Endodermal cell (in vitro differentiated cells): ENCODE measurements around the gene CEBPB. TPM values are rescaled to one million over a fixed set of nuclear protein-coding genes. Genes with fewer than 3 reads are reported as not detected.
A peak's percentile ranks its signal among the peaks of the same experiment; 100 is the strongest.

Experiments used
- DNase-seq: peaks from one replicate; pipeline ENCODE4 v3.0.0-alpha.2; 2017
- H3K27ac ChIP-seq: 2 replicates; pipeline ENCODE4 v1.5.1; 2013; ENCODE audit warnings: mild to moderate bottlenecking, low read depth, low read length, moderate library complexity
- H3K27me3 ChIP-seq: 2 replicates; pipeline ENCODE4 v1.6.1; 2013; ENCODE audit warnings: mild to moderate bottlenecking, low read length, moderate library complexity; ENCODE audit not compliant: insufficient read depth, control insufficient read depth, poor library complexity, severe bottlenecking
- H3K36me3 ChIP-seq: 2 replicates; pipeline ENCODE4 v1.7.0; 2013; ENCODE audit warnings: mild to moderate bottlenecking, low read length, moderate library complexity; ENCODE audit not compliant: control insufficient read depth, insufficient read depth
- H3K4me1 ChIP-seq: one replicate; pipeline ENCODE4 v1.7.0; 2013; ENCODE audit warnings: low read length; ENCODE audit not compliant: control insufficient read depth, insufficient read depth
- H3K4me3 ChIP-seq: 2 replicates; pipeline ENCODE4 v1.5.1; 2013; ENCODE audit warnings: mild to moderate bottlenecking, low read length, moderate library complexity
- H3K9ac ChIP-seq: 2 replicates; pipeline ENCODE4 v1.6.1; 2013; ENCODE audit warnings: mild to moderate bottlenecking, low read length, moderate library complexity; ENCODE audit not compliant: poor library complexity, severe bottlenecking; ENCODE audit errors: extremely low read depth
- H3K9me3 ChIP-seq: 2 replicates; pipeline ENCODE4 v1.6.1; 2013; ENCODE audit warnings: mild to moderate bottlenecking, low read length, moderate library complexity; ENCODE audit not compliant: control insufficient read depth
- H3K27ac Mint-ChIP-seq: 2 replicates; pipeline ENCODE4 v1.8.0; 2020; ENCODE audit warnings: mixed read lengths
- H3K27me3 Mint-ChIP-seq: 2 replicates; pipeline ENCODE4 v1.8.0; 2021; ENCODE audit warnings: mild to moderate bottlenecking, mixed read lengths; ENCODE audit not compliant: insufficient read depth
- H3K36me3 Mint-ChIP-seq: 2 replicates; pipeline ENCODE4 v1.8.0; 2020; ENCODE audit warnings: low read depth, mixed read lengths
- H3K4me1 Mint-ChIP-seq: 2 replicates; pipeline ENCODE4 v1.8.0; 2020; ENCODE audit warnings: mixed read lengths
- H3K4me3 Mint-ChIP-seq: 2 replicates; pipeline ENCODE4 v1.8.0; 2020; ENCODE audit warnings: mild to moderate bottlenecking, moderate library complexity, mixed read lengths
- H3K9me3 Mint-ChIP-seq: 2 replicates; pipeline ENCODE4 v1.8.0; 2020; ENCODE audit warnings: mild to moderate bottlenecking, mixed read lengths
- WGBS, 2 experiments: methylation state at CpG; one replicate each; pipeline versions ENCODE4 v1.1.5 to v1.1.7; 2013; ENCODE audit warnings: missing lambda C conversion rate in 2 of 2, mixed read lengths in 1 of 2; ENCODE audit not compliant: insufficient coverage in 1 of 2, insufficient read length in 1 of 2; 5-methylcytosine and 5-hydroxymethylcytosine counted together
- total RNA-seq, 2 donors: library from RNA; stranded (reverse); fragmentation: NEBNext Ultra II Directional in 1 of 2; extraction: Animal tissue kit (Norgen Biotek cat#: 25700) in 1 of 2; gene quantifications; 2 replicates in 1 of 2; 3 replicates in 1 of 2; pipeline ENCODE4 v1.2.1, GENCODE V29; 2021
- TF ChIP-seq, protein P1 (sequence below): fragments of 200-600 bp; sonication (generic); conservative IDR thresholded peaks from 2 replicates; pipeline ENCODE4 v1.5.0; 2021; ENCODE audit warnings: antibody characterized with exemption, mild to moderate bottlenecking

Gene CEBPB
- total RNA-seq, 2 donors from 2014 or later: 14.9 to 15.1 TPM

GRCh38 chr20:50142812-50143211 is 47.8 kb upstream of the CEBPB start:
- H3K4me3 ChIP-seq: no peak overlapping the region
- Mint-ChIP-seq H3K4me3 (no peak overlapping the region), H3K27me3 (no peaks in the 10 kb centered on the region), H3K36me3 (peaks cover 46% of the 10 kb centered on the region), H3K9me3 (no peaks in the 10 kb centered on the region), H3K27ac (peak overlapping the region; percentile 64), H3K4me1 (peaks cover 24% of the 10 kb centered on the region)
- H3K9me3 ChIP-seq: no peaks in the 10 kb centered on the region
- DNase-seq: peak; percentile 93
- H3K4me1 ChIP-seq: no peaks in the 10 kb centered on the region
- TF ChIP-seq, protein P1, sequence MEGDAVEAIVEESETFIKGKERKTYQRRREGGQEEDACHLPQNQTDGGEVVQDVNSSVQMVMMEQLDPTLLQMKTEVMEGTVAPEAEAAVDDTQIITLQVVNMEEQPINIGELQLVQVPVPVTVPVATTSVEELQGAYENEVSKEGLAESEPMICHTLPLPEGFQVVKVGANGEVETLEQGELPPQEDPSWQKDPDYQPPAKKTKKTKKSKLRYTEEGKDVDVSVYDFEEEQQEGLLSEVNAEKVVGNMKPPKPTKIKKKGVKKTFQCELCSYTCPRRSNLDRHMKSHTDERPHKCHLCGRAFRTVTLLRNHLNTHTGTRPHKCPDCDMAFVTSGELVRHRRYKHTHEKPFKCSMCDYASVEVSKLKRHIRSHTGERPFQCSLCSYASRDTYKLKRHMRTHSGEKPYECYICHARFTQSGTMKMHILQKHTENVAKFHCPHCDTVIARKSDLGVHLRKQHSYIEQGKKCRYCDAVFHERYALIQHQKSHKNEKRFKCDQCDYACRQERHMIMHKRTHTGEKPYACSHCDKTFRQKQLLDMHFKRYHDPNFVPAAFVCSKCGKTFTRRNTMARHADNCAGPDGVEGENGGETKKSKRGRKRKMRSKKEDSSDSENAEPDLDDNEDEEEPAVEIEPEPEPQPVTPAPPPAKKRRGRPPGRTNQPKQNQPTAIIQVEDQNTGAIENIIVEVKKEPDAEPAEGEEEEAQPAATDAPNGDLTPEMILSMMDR: no peak
- no peaks in the 10 kb centered on the region for H3K27me3 ChIP-seq
- no peak overlapping the region for H3K9ac ChIP-seq
- H3K36me3 ChIP-seq: peaks cover 44% of the 10 kb centered on the region
- WGBS, 2 experiments: 82 to 88% methylated on average over 5 to 6 of the region's 6 CpGs
- H3K27ac ChIP-seq: no peak overlapping the region

DNA sequence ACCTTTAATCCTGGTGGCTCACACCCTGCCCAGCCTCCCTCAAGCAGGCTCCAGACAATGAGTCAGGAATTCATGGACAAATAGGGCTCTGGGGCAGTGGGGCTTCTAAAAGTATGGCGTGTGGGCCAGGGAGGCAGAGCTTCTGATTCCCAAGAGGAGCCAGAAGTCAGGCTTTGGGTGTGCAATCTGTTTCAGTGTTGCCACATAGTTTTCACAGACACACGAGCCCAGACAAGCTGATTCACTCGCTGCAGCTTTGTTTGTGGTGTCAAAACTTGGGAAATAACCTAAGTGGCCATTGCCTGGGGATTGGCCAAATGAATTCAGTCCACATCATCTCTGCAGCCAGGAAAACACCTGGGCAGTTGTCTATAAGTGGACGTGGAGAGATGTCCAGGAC is 46.3 kb upstream of the CEBPB start:
- Mint-ChIP-seq H3K4me1 (peaks cover 24% of the 10 kb centered on the region), H3K27ac (peak overlapping the region; percentile 58)

DNA sequence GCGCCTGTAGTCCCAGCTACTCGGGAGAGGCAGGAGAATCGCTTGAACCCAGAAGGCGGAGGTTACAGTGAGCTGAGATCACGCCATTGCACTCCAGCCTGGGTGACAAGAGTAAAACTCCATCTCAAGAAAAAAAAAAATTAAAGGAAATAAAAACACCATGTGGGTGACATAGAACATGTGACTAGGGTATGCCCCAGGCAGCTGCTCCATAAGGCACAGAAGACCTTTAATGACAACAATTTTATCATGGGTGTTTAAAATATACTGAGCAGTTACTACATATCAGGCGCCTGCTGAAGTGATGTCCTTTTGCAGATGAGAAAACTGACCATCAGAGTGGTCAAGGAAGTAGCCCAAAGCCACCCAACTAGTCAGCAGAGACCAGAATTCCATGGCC is 45.1 kb upstream of the CEBPB start:
- Histone ChIP-seq H3K4me3 (no peak overlapping the region), H3K27me3 (no peaks in the 10 kb centered on the region), H3K36me3 (peaks cover 56% of the 10 kb centered on the region), H3K9me3 (no peaks in the 10 kb centered on the region), H3K9ac (no peak overlapping the region), H3K27ac (no peak overlapping the region), H3K4me1 (no peaks in the 10 kb centered on the region)
- Mint-ChIP-seq H3K36me3 (peaks cover 52% of the 10 kb centered on the region), H3K4me3 (no peak overlapping the region), H3K9me3 (no peaks in the 10 kb centered on the region), H3K4me1 (peaks cover 29% of the 10 kb centered on the region), H3K27ac (no peak overlapping the region), H3K27me3 (no peaks in the 10 kb centered on the region)
- no peak for DNase-seq
- TF ChIP-seq, protein P1: no peak
- 97 to 98% methylated on average over 6 of the region's 6 CpGs for WGBS, 2 experiments

More for the DNA sequence above, 46.3 kb upstream of the CEBPB start:
- TF ChIP-seq, protein P1: no peak
- Histone ChIP-seq H3K9me3 (no peaks in the 10 kb centered on the region), H3K4me1 (no peaks in the 10 kb centered on the region), H3K9ac (no peak overlapping the region), H3K27ac (no peak overlapping the region), H3K36me3 (peaks cover 48% of the 10 kb centered on the region), H3K27me3 (no peaks in the 10 kb centered on the region), H3K4me3 (no peak overlapping the region)
- no peak overlapping the region for H3K4me3 Mint-ChIP-seq
- no peaks in the 10 kb centered on the region for H3K9me3 Mint-ChIP-seq
- 90 to 97% methylated on average over 4 of the region's 4 CpGs for WGBS, 2 experiments
- peaks cover 53% of the 10 kb centered on the region for H3K36me3 Mint-ChIP-seq
- H3K27me3 Mint-ChIP-seq: no peaks in the 10 kb centered on the region
- no peak for DNase-seq
